ENCODE results near the gene CAMK2D.

Gene CAMK2D

DNA sequence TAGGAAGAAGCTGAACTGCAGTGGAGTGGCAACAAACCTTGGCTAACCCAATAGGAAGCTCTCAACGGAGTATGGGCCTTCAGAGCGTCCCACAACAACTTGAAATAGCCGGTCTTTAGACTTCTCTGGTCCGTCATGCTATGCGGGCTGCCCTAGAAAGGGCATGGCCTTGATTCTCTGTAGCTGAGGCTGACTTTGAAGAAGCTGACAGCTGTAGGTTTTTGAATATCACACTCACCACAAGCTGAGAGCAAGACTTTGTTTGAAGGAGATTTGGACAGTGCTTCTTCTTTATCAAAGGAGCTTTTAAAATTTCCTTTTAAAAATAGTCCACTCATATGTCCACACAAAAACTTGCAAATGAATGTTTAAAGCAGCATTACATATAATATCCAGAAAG, 322.9 kb downstream of the CAMK2D start:
- Histone ChIP-seq H3K79me2 (ENCODE audit: low read length) (no peaks in the 10 kb centered on the region), H3K4me3 (ENCODE audit: low read length) (no peak overlapping the region), H3F3A (ENCODE audit: insufficient read depth, low read length) (no peaks in the 10 kb centered on the region), H3K9me3 (replicated peaks; ENCODE audit: insufficient read depth, low read length) (no peaks in the 10 kb centered on the region), H3K27me3 (replicated peaks; ENCODE audit: insufficient read depth, low read length) (no peaks in the 10 kb centered on the region), H4K20me1 (ENCODE audit: insufficient read depth, low read length) (no peaks in the 10 kb centered on the region), H3K9ac (ENCODE audit: low read length) (no peak overlapping the region), H2AFZ (ENCODE audit: low read length) (no peak overlapping the region), H3K9me2 (replicated peaks; ENCODE audit: insufficient read depth, low read length) (no peaks in the 10 kb centered on the region), H3K36me3 (replicated peaks; ENCODE audit: insufficient read depth, low read length) (no peaks in the 10 kb centered on the region), H3K4me1 (ENCODE audit: low read length) (no peaks in the 10 kb centered on the region), H3K4me2 (ENCODE audit: low read depth, low read length) (no peak overlapping the region), H3K27ac (ENCODE audit: low read length) (no peak overlapping the region)
- TF ChIP-seq EZH2phosphoT487 (IDR thresholded peaks at IDR 0.05; ENCODE audit: low read length) (no peak), EZH2 (optimal IDR thresholded peaks at IDR 0.05; ENCODE audit: low read depth, low read length) (no peak)
- TF ChIP-seq, protein P1, sequence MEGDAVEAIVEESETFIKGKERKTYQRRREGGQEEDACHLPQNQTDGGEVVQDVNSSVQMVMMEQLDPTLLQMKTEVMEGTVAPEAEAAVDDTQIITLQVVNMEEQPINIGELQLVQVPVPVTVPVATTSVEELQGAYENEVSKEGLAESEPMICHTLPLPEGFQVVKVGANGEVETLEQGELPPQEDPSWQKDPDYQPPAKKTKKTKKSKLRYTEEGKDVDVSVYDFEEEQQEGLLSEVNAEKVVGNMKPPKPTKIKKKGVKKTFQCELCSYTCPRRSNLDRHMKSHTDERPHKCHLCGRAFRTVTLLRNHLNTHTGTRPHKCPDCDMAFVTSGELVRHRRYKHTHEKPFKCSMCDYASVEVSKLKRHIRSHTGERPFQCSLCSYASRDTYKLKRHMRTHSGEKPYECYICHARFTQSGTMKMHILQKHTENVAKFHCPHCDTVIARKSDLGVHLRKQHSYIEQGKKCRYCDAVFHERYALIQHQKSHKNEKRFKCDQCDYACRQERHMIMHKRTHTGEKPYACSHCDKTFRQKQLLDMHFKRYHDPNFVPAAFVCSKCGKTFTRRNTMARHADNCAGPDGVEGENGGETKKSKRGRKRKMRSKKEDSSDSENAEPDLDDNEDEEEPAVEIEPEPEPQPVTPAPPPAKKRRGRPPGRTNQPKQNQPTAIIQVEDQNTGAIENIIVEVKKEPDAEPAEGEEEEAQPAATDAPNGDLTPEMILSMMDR (IDR thresholded peaks at IDR 0.05; ENCODE audit: low read length): no peak
- DNase-seq: no peak

DNA sequence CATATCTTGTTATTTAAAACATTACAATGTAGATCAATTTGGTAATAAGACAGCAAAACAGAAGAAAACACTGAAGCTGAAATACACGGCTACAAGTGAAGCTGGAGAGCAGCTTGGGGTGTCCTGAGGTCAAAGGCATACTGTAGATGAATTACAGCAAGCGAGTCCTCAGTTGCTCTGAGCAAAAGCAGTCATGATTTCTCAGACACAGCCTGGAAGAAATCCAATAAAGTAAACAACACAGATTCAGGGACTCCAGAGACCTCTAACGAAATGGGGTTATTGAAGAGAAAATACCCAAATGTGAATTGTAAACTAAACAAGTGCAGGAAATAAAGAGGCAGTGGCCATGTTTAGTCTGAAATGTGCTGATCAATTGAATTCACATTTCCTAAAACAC, 324.4 kb downstream of the CAMK2D start:
- Histone ChIP-seq H3F3A (ENCODE audit: insufficient read depth, low read length) (no peaks in the 10 kb centered on the region), H3K4me3 (ENCODE audit: low read length) (no peak overlapping the region), H3K79me2 (ENCODE audit: low read length) (no peaks in the 10 kb centered on the region), H3K9me3 (replicated peaks; ENCODE audit: insufficient read depth, low read length) (no peaks in the 10 kb centered on the region), H3K9me2 (replicated peaks; ENCODE audit: insufficient read depth, low read length) (no peaks in the 10 kb centered on the region), H3K36me3 (replicated peaks; ENCODE audit: insufficient read depth, low read length) (no peaks in the 10 kb centered on the region), H3K4me2 (ENCODE audit: low read depth, low read length) (no peak overlapping the region), H3K4me1 (ENCODE audit: low read length) (no peaks in the 10 kb centered on the region), H4K20me1 (ENCODE audit: insufficient read depth, low read length) (no peaks in the 10 kb centered on the region), H3K27ac (ENCODE audit: low read length) (no peak overlapping the region), H3K9ac (ENCODE audit: low read length) (no peak overlapping the region), H2AFZ (ENCODE audit: low read length) (no peak overlapping the region), H3K27me3 (replicated peaks; ENCODE audit: insufficient read depth, low read length) (no peaks in the 10 kb centered on the region)
- no peak for DNase-seq
- TF ChIP-seq, protein P1 (IDR thresholded peaks at IDR 0.05; ENCODE audit: low read length): no peak
- TF ChIP-seq EZH2 (optimal IDR thresholded peaks at IDR 0.05; ENCODE audit: low read depth, low read length) (no peak), EZH2phosphoT487 (IDR thresholded peaks at IDR 0.05; ENCODE audit: low read length) (no peak)

DNA sequence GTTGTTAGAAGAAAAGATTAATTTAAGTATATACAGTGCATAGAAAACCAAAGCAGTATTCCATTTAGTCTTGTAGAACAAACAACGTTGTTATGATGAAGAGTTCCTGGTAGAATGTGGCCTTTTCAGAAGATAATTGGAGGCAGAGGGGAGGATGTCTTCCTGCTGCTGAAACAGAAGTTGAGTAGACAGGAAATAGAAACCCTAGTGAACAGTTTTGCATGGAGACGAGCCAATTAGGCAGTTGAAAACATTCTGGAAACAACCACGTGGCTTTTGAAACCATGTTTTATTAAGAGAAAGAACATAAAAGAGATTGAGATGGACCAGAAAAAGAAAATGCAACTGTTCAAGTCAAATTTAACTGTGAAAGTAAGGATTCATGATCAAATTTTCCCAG, 325.2 kb downstream of the CAMK2D start:
- H3K9ac ChIP-seq (ENCODE audit: low read length): no peak overlapping the region
- no peaks in the 10 kb centered on the region for H3F3A ChIP-seq (ENCODE audit: insufficient read depth, low read length)
- no peak overlapping the region for H2AFZ ChIP-seq (ENCODE audit: low read length)
- no peaks in the 10 kb centered on the region for H3K36me3 ChIP-seq (replicated peaks; ENCODE audit: insufficient read depth, low read length)
- H3K79me2 ChIP-seq (ENCODE audit: low read length): no peaks in the 10 kb centered on the region
- no peaks in the 10 kb centered on the region for H3K4me1 ChIP-seq (ENCODE audit: low read length)
- H3K4me2 ChIP-seq (ENCODE audit: low read depth, low read length): no peak overlapping the region
- TF ChIP-seq, protein P1 (IDR thresholded peaks at IDR 0.05; ENCODE audit: low read length): no peak
- no peak for TF ChIP-seq EZH2 (optimal IDR thresholded peaks at IDR 0.05; ENCODE audit: low read depth, low read length)
- no peak for TF ChIP-seq EZH2phosphoT487 (IDR thresholded peaks at IDR 0.05; ENCODE audit: low read length)
- no peak for DNase-seq
- H3K27me3 ChIP-seq (replicated peaks; ENCODE audit: insufficient read depth, low read length): no peaks in the 10 kb centered on the region
- no peaks in the 10 kb centered on the region for H4K20me1 ChIP-seq (ENCODE audit: insufficient read depth, low read length)
- H3K4me3 ChIP-seq (ENCODE audit: low read length): no peak overlapping the region
- no peaks in the 10 kb centered on the region for H3K9me3 ChIP-seq (replicated peaks; ENCODE audit: insufficient read depth, low read length)
- no peaks in the 10 kb centered on the region for H3K9me2 ChIP-seq (replicated peaks; ENCODE audit: insufficient read depth, low read length)
- no peak overlapping the region for H3K27ac ChIP-seq (ENCODE audit: low read length)
